Neural progenitor cell (in vitro differentiated cells): ENCODE results near the gene TRAPPC2L.

Experiments used
- EZH2 ChIP-seq: fragments of 200-600 bp; sonication (generic); IDR thresholded peaks from 2 replicates; pipeline ENCODE4 v1.6.1; 2017; ENCODE audit warnings: antibody characterized with exemption, mild to moderate bottlenecking, moderate library complexity
- TF ChIP-seq, protein P1 (sequence below): fragments of 200-600 bp; sonication (generic); IDR thresholded peaks from 2 replicates; pipeline ENCODE4 v1.5.1; 2017; ENCODE audit warnings: antibody characterized with exemption, mild to moderate bottlenecking

DNA sequence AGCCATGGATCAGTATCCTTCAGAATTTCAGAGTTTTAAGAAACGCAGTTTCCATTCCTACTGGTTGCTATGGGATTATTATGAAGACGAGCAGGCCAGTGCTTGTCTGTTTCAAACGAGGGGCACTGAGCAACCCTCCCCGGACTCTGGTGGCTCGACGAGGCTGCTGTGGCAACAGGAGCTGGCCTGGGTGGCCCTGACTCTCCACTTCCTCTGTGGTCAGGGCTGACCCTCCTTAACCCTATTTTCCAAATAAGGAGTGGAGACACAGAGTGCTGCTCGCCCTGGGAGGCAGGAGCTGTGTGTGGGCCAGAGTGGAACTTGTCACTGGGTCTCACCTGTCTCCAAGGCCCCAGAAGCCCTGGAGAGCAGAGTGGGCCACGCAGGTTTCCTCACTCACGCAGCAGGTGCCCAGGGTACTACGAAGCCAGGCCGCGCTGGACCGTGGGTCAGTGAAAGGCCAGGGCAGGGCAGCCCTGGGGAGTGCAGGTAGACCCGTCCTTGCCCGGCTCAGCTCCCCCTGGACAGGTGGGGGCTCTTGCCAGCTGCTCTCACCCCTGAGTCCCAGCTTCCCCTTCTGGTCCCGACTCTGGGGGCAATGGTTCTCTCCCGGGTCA, 3.5 kb upstream of the TRAPPC2L start:
- TF ChIP-seq, protein P1, sequence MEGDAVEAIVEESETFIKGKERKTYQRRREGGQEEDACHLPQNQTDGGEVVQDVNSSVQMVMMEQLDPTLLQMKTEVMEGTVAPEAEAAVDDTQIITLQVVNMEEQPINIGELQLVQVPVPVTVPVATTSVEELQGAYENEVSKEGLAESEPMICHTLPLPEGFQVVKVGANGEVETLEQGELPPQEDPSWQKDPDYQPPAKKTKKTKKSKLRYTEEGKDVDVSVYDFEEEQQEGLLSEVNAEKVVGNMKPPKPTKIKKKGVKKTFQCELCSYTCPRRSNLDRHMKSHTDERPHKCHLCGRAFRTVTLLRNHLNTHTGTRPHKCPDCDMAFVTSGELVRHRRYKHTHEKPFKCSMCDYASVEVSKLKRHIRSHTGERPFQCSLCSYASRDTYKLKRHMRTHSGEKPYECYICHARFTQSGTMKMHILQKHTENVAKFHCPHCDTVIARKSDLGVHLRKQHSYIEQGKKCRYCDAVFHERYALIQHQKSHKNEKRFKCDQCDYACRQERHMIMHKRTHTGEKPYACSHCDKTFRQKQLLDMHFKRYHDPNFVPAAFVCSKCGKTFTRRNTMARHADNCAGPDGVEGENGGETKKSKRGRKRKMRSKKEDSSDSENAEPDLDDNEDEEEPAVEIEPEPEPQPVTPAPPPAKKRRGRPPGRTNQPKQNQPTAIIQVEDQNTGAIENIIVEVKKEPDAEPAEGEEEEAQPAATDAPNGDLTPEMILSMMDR: no peak
- TF ChIP-seq EZH2: no peak
